Mesothelial cell of epicardium (in vitro differentiated cells): ENCODE measurements around the gene ZFP3. TPM values are rescaled to one million over a fixed set of nuclear protein-coding genes. Genes with fewer than 3 reads are reported as not detected.
"Not testable (repeated sequence)": the region's sequence is repeated elsewhere in the genome, so short reads cannot be mapped to it uniquely, and the experiment has no call there.

Experiments used
- DNase-seq, 2 experiments: peaks; one replicate each; pipeline ENCODE4 v3.0.0; 2021; ENCODE audit warnings: low spot score in 2 of 2; ENCODE audit not compliant: unreplicated experiment in 2 of 2
- H3K27ac Mint-ChIP-seq: 2 replicates; pipeline ENCODE4 v1.8.0; 2021; ENCODE audit warnings: mixed read lengths
- H3K27me3 Mint-ChIP-seq: 2 replicates; pipeline ENCODE4 v1.8.0; 2021; ENCODE audit warnings: low read depth, mixed read lengths
- H3K36me3 Mint-ChIP-seq: 2 replicates; pipeline ENCODE4 v1.8.0; 2021; ENCODE audit warnings: mixed read lengths
- H3K4me1 Mint-ChIP-seq: 2 replicates; pipeline ENCODE4 v1.8.0; 2021; ENCODE audit warnings: mixed read lengths
- H3K4me3 Mint-ChIP-seq: 2 replicates; pipeline ENCODE4 v1.8.0; 2021; ENCODE audit warnings: mild to moderate bottlenecking, moderate library complexity, mixed read lengths
- H3K9me3 Mint-ChIP-seq: 2 replicates; pipeline ENCODE4 v1.8.0; 2021; ENCODE audit warnings: mixed read lengths
- total RNA-seq: library from RNA; stranded (reverse); gene quantifications from 3 replicates; pipeline ENCODE4 v1.2.1, GENCODE V29; 2021
- TF ChIP-seq, protein P1 (sequence below): fragments of 200-600 bp; sonication (generic); IDR thresholded peaks from one replicate; pipeline ENCODE4 v1.5.0; 2021; ENCODE audit warnings: antibody characterized with exemption; ENCODE audit not compliant: unreplicated experiment

The ZFP3 gene
- total RNA-seq, result 0.96 to 1.0 TPM (median 1.00 TPM) in 3 replicates

DNA sequence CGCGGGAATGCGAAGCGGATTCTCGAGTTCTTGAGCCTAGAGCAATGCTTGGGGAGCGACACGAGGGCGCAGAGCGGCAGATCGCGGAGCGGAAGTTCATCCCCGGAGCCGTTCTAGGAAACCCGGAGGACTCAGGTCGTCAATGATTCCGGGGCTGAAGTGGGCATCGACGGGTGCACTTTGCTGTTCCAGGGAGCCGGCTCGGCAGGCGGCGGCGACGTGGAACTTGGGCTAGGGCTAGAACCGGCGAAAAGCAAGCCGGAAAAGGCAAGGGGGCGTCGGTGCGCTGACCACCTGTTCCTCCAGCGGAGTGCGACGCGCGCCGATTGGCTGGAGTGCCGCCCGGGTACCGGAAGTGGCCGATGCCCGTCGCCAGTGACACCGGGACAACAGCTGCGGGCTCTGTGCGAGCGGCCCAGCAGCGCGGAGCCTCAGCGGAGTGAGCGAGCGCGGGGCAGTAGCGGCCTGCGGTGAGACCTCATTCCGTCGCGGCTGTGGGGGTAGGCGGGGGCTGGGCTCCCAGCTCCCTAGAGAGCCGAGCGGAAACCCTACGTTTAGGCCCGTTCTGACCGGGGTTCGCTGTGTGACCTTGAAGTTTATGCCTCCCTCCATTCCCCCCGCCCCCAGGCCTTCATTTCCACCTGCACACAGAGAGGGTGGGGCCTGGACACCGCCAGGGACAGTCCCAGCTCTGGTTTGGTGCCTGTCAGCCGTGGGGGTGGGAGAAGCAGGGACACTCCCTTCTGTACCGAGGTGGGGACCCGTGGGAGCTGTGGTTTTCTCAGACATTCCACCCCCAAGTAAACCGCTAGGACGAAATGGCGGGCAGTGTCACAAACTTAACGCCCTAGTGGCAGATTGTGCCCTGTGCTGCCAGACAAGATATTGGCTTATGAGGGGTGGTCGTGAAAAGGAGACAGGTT is at the start of gene ZFP3:
Gene ZFP3, plus strand, starts transcription at position 362 of the 923 bp plus-strand sequence. CDS start 13,038 bp downstream, outside the sequence.
- Mint-ChIP-seq H3K4me3 (peak within 1 kb of the TSS; percentile 58), H3K27me3 (peaks cover 6% of the 10 kb centered on the region), H3K36me3 (peaks cover 3% of the 10 kb centered on the region), H3K4me1 (peaks cover 4% of the 10 kb centered on the region), H3K9me3 (peaks cover 7% of the 10 kb centered on the region), H3K27ac (no peak within 1 kb of the TSS)
- DNase-seq, result no peak
- TF ChIP-seq, protein P1, sequence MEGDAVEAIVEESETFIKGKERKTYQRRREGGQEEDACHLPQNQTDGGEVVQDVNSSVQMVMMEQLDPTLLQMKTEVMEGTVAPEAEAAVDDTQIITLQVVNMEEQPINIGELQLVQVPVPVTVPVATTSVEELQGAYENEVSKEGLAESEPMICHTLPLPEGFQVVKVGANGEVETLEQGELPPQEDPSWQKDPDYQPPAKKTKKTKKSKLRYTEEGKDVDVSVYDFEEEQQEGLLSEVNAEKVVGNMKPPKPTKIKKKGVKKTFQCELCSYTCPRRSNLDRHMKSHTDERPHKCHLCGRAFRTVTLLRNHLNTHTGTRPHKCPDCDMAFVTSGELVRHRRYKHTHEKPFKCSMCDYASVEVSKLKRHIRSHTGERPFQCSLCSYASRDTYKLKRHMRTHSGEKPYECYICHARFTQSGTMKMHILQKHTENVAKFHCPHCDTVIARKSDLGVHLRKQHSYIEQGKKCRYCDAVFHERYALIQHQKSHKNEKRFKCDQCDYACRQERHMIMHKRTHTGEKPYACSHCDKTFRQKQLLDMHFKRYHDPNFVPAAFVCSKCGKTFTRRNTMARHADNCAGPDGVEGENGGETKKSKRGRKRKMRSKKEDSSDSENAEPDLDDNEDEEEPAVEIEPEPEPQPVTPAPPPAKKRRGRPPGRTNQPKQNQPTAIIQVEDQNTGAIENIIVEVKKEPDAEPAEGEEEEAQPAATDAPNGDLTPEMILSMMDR, result no peak

DNA sequence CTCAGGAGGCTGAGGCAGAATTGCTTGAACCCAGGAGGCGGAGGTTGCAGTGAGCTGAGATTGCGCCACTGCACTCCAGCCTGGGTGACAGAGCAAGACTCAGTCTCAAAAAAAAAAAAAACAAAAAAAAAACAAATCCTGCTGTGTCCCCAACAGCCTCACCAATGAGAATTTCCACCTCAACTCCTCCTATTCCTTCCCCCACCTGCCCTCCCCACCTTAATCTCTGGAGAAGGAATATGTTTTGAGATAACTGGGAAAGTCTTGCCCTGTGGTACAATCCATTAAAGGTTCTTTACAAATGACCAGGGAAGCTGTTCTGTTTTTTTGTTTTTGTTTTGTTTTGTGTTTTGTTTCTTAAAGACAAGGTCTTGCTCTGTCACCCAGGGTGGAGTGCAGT is 48.1 kb upstream of the ZFP3 start:
- H3K4me3 Mint-ChIP-seq, H3K27ac Mint-ChIP-seq, H3K9me3 Mint-ChIP-seq, DNase-seq, H3K36me3 Mint-ChIP-seq, H3K4me1 Mint-ChIP-seq: not testable (repeated sequence)
- H3K27me3 Mint-ChIP-seq, result peaks cover 38% of the 10 kb centered on the region

DNA sequence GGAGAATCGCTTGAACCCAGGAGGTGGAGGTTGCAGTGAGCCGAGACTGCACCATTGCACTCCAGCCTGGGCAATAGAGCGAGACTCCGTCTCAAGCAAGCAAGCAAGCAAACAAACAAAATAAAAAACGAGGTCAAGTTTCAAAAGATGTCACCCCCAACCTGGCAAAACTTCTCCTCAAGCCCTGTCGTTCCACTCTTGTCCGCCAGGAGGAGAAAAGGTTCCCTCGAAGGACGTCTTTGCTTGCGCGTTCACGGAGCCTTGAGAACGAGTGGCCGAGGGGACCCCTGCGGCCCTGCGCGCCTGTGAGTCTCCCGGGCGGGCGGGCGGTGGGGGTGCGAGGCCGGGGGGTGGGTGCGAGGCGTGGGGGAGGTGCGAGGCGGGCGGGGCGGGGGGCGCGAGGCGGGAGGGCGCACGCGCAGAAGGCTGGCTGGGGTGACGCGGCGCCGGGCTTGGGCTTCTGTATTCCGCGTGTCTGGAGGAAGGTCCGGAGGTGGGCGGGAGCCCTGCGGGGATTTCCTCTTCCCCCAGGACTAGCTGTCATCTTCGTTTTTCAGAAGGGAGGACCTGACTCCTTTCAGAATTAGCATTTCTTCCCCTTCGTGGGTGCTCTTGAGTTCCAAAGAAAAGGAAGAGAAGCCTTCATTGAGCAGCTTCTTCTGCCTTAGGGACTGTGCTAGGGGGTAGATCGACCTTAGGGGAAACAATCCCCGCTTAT is 46.7 kb upstream of the ZFP3 start:
- peaks cover 38% of the 10 kb centered on the region for H3K27me3 Mint-ChIP-seq
- H3K4me3 Mint-ChIP-seq, result peak overlapping the region; percentile 58

DNA sequence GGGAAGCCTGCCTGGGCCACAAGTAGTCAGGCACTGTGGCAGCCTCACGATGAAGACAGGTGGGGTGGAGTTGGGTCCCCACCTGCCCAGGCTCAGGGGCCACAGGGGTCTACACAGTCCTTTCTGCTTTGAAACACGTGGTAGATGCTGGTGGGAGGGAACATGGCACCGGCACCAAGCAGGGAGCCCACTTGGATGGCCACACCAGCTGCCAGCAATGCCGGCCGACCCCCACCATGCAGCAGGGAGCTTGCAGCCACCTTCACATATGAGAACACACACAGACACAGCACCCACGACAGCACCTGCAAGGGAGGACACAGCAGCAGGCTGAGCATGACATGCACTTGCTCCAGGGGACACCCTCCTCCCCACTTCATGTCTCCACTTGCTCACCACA is 45.4 kb upstream of the ZFP3 start:
- no peak for DNase-seq
- Mint-ChIP-seq H3K27me3 (peaks cover 38% of the 10 kb centered on the region), H3K36me3 (no peaks in the 10 kb centered on the region)

More for the DNA sequence above, 46.7 kb upstream of the ZFP3 start:
- Mint-ChIP-seq H3K9me3 (no peaks in the 10 kb centered on the region), H3K27ac (peak overlapping the region; percentile 60), H3K4me1 (peaks cover 3% of the 10 kb centered on the region), H3K36me3 (no peaks in the 10 kb centered on the region)
- TF ChIP-seq, protein P1, result peak; percentile 84
- peak; percentile 70 to 84 for DNase-seq

DNA sequence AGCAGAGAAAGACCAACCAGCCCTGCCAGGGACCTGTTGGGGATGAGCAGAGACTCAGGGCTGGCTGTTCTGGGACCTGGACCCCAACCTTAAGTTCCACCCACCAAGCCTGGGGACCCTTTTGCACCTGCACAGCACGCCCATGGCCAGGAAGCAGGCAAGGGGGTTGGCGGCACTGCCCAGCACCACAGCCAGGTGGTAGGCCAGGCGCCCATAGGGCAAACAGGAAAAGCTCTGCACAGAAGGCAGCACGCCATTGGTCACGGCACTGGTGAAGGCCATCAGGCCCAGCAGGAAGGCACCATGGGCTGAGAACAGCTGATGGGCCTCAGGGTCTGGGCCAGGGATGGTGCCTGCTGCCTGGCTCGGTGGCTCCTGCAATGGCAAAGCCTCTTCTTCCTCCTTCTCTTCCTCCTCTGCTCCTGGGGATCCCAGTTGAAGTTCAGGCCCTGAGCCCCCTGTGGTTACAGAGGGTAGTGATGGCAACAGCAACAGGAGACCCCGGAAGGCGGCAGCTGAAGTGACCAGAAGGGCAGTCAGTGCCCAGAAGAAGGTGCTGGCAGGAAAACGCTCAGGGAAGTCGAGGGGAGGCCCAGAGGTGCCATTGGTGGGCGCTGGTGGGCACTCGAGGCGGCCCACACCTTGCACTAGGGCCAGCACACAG is 44.8 kb upstream of the ZFP3 start:
- H3K27ac Mint-ChIP-seq, result no peak overlapping the region
- no peaks in the 10 kb centered on the region for H3K9me3 Mint-ChIP-seq
- peaks cover 38% of the 10 kb centered on the region for H3K27me3 Mint-ChIP-seq
- H3K36me3 Mint-ChIP-seq, result no peaks in the 10 kb centered on the region
- no peak overlapping the region for H3K4me3 Mint-ChIP-seq
- no peak for DNase-seq
- peaks cover 3% of the 10 kb centered on the region for H3K4me1 Mint-ChIP-seq
- TF ChIP-seq, protein P1, result peak; percentile 18

More for the DNA sequence above, 45.4 kb upstream of the ZFP3 start:
- Mint-ChIP-seq H3K9me3 (no peaks in the 10 kb centered on the region), H3K27ac (no peak overlapping the region), H3K4me1 (peaks cover 3% of the 10 kb centered on the region), H3K4me3 (no peak overlapping the region)
- TF ChIP-seq, protein P1, result no peak
